Measurements from ENCODE around the gene COL17A1. TPM values are rescaled to one million over a fixed set of nuclear protein-coding genes. Genes with fewer than 3 reads are reported as not detected.

COL17A1 gene
- total RNA-seq, result not detected

DNA sequence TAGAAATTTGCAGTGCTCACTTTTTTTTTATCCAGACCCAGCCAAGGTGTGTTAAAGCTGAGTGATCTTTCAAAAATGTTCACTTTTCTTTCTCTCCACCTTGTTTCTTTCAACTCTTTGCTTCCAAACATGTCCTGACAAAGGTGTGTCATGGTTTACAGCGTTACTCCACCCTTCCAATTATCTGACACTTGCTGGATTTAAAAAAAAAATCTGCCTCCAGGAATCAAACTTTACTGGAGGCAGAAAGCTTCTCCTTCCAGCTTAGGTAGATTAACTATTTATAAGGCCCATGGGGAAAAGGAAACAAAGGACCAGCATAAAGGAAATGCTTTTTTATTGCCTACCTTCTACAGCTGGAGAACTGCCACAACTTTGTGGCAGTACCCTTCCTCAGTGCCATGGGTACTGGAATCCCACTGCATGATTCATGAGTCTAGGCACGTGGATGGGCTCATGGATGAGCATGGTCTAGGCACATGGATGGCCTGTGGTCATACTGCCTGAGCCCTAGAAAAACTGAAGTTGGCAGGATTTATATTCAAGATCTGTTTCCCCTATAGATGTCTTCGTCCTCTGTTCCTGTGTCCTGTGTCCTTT lies at the start of gene COL17A1:
Gene COL17A1, minus strand, starts transcription at position 80 of the 600 bp plus-strand sequence. CDS start 5,207 bp downstream, outside the sequence.
- no peak for DNase-seq

DNA sequence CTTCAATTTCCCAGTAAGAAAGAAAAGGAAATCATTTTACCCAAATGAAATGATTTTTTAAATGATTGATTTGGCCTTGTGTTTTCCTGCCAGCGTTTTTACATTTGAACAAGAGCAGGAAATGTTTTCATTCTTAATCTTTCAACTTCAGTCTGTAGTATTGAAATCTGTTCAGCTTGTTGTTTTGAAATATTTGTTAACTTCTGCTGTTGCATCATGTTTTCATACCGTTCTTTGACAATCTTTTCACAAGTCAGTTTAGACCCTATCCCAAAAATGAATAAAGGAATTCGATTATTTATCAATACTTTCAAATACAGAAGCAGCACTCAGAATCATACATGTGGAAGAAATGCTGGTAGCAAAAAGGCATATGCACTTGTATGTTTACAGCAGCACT lies 44.4 kb upstream of the COL17A1 start:
- no peak for DNase-seq

GRCh38 chr10:104128214-104128613 lies 42.5 kb upstream of the COL17A1 start:
- no peak for DNase-seq

DNA sequence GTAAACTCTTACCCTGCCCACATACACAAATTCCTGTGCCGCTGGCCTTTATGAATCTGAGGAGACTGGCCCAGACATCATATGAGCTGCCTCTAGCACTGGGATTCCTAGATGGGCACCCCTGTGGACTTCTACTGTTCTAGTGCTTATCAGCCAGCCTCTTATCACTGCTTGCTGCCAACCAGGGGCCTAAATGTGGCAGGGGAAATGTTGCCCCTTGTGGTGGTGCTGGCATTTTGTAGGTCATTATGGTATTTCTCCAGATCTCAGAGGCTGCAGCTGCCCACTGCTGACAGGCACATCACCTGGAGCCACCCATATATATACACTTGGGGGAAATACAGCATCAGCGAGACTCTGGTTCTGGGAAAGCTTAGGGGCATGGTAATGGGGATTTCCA lies 41.7 kb upstream of the COL17A1 start:
- no peak for DNase-seq

DNA sequence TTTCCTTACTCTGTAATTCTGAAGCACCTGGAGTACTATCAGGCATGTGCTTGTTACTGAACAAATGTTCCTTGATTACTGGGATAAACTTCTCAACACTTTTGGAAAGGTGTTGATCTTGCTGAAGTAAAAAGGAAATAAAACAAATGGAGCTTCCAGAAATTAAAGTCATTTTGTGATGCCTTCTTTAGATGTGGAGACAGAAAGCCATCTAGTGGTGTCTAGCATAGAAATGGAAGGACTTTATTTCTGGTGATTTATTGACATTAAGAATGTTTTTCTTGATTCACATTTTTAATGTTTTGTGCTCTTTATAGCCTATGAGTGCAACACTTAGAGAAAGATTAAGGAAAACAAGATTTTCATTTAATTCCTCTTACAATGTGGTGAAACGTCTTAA lies 37.7 kb upstream of the COL17A1 start:
- no peak for DNase-seq

GRCh38 chr10:104122225-104123107 lies 36.8 kb upstream of the COL17A1 start:
- no peak for DNase-seq

GRCh38 chr10:104121485-104122224 lies 36.0 kb upstream of the COL17A1 start, which contains the start of gene SFR1:
TSS of gene SFR1 (plus strand) at chr10:104122171. CDS start at chr10:104122184, 13 bp downstream.
- peak; percentile 97 for DNase-seq

- peak; percentile 50 for DNase-seq
These were observed 35.3 kb upstream of the COL17A1 start for GRCh38 chr10:104120903-104121484.

GRCh38 chr10:104120512-104120902 lies 34.8 kb upstream of the COL17A1 start:
- no peak for DNase-seq

- no peak for DNase-seq
These were observed 34.3 kb upstream of the COL17A1 start for GRCh38 chr10:104119996-104120395.

GRCh38 chr10:104117839-104118323 lies 32.2 kb upstream of the COL17A1 start:
- DNase-seq, result no peak

GRCh38 chr10:104113376-104113956 lies 27.8 kb upstream of the COL17A1 start:
- DNase-seq, result no peak

GRCh38 chr10:104109908-104110662 lies 24.4 kb upstream of the COL17A1 start:
- DNase-seq, result no peak

GRCh38 chr10:104104926-104105325 lies 19.2 kb upstream of the COL17A1 start:
- DNase-seq, result no peak

- no peak for DNase-seq
These were observed 18.7 kb upstream of the COL17A1 start for GRCh38 chr10:104104418-104104817.

GRCh38 chr10:104103956-104104355 lies 18.3 kb upstream of the COL17A1 start:
- no peak for DNase-seq

- DNase-seq, result no peak
These were observed 16.2 kb upstream of the COL17A1 start for GRCh38 chr10:104101902-104102301.

DNA sequence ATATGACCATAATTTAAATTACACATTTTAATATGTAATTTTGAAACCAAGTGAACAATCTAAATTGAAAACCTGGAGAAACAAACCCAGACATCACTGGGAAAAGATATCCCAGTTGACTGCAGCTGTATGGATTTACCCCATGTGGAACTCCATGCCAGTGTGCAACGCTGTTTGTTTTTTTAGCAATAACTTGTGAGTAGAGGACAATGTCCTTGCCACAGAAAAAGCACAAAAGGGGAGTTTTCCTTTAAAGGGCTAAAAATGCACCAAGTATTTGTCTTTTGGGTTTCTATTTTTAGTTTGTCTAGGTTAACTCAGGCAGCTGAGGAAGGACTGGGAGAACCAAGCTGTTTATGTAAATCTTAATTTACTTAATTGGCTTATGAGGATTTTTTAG lies 15.1 kb upstream of the COL17A1 start:
- DNase-seq, result no peak

GRCh38 chr10:104099941-104100340 lies 14.3 kb upstream of the COL17A1 start:
- DNase-seq, result no peak

- no peak for DNase-seq
These were observed 13.6 kb upstream of the COL17A1 start for GRCh38 chr10:104099269-104099668.

DNA sequence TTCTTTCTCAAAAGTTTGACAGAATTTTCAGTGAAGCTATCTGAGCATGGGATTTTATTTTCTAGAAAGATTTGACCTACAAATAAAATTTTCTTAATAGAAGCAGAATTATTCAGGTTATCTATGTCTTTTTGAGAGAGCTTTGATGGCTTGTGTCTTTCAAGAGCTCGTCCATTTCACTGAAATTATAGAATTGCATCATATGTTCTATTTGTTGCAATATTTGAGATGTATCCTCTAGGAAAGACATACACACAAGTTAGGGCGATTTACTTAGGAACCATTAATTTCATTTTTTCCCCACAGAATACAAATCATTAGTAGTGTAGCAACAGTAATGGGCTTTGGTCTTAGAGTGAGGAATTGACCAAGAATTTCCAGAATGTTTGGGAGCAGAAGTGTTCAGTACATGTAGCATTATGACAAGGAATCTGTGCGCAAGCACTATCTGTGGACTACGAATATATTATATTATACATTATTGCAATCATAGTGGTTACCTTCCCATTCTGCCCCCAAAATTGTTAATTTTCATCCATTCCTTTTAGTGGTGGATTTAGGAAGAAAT lies 12.8 kb upstream of the COL17A1 start:
- no peak for DNase-seq
